HepG2 (cell line): Measurements from ENCODE around the gene ZC3H7B. TPM values are rescaled to one million over a fixed set of nuclear protein-coding genes. Genes with fewer than 3 reads are reported as not detected.

ENCODE experiments used
- ATAC-seq: fragments of 200-7000 bp; cut with Tn5 transposase; 3 replicates; pipeline ENCODE4 v1.9.1; 2020; ENCODE audit warnings: mild to moderate bottlenecking, moderate library complexity
- BruUV-seq: library from RNA; stranded (reverse); fragments of 400-500 nt; replicated peaks from 2 replicates; lab custom pipeline; 2021; lab: Mats Ljungman, UMichigan
- CTCF ChIA-PET: fragments of 300-600 bp; formaldehyde crosslinking; extraction: SDS; loops from one replicate; lab custom pipeline; 2021; ENCODE audit warnings: low total read pairs, inconsistent platforms, low intra/inter-chr PET ratio; lab: Yijun Ruan, JAX
- POLR2A ChIA-PET: fragments of 350-600 bp; sonication (Branson Sonifier 250); formaldehyde crosslinking; loops from one replicate; lab custom pipeline; 2020; ENCODE audit warnings: antibody characterized with exemption, inconsistent platforms; lab: Yijun Ruan, JAX
- DNase-seq: peaks from one replicate; pipeline ENCODE4 v3.0.0-alpha.2; 2015; ENCODE audit warnings: low spot score
- FAIRE-seq: peaks from 3 replicates; lab custom pipeline; 2011; peaks lifted over from hg19 to GRCh38; lab: Jason Lieb, UNC
- H2AFZ ChIP-seq: one replicate; pipeline ENCODE4 v1.6.1; 2011; ENCODE audit warnings: low read length, inconsistent platforms
- H3K27ac ChIP-seq: fragments of 300-600 bp; 3 replicates; pipeline ENCODE4 v1.8.0; 2011; ENCODE audit warnings: mixed run types, mild to moderate bottlenecking, mixed read lengths, low read length, inconsistent platforms; ENCODE audit not compliant: insufficient read depth; ENCODE audit errors: extremely low read length
- H3K27me3 ChIP-seq, 2 experiments: fragments of 200-600 bp in 1 of 2; 2 replicates in 1 of 2; 3 replicates in 1 of 2; pipeline versions ENCODE4 v1.6.0 to v1.8.0; 2011; ENCODE audit warnings: low read length in 2 of 2, mild to moderate bottlenecking in 2 of 2, moderate library complexity in 2 of 2, inconsistent platforms in 1 of 2; ENCODE audit not compliant: insufficient read depth in 2 of 2, control insufficient read depth in 1 of 2
- H3K36me3 ChIP-seq, 2 experiments: fragments of 200-600 bp in 1 of 2; replicated peaks in 1 of 2; 2 replicates in 1 of 2; 3 replicates in 1 of 2; pipeline versions ENCODE4 v1.5.1 to v1.8.0; 2011; ENCODE audit warnings: low read length in 2 of 2, inconsistent platforms in 1 of 2; ENCODE audit not compliant: insufficient read depth in 2 of 2, control insufficient read depth in 1 of 2
- H3K4me1 ChIP-seq: 2 replicates; pipeline ENCODE4 v1.5.1; 2012; ENCODE audit warnings: low read length, inconsistent platforms; ENCODE audit not compliant: insufficient read depth
- H3K4me2 ChIP-seq: 2 replicates; pipeline ENCODE4 v1.6.0; 2011; ENCODE audit warnings: low read depth, low read length, inconsistent platforms
- H3K4me3 ChIP-seq, 3 experiments: fragments of 200-600 bp in 1 of 3; sonication (generic), shearing (Covaris generic) in 1 of 3; replicated peaks in 1 of 3; 2 replicates each; pipeline ENCODE4 v1.5.1; 2011 to 2016; ENCODE audit warnings: low read length in 3 of 3, inconsistent platforms in 2 of 3, low read depth in 2 of 3, mild to moderate bottlenecking in 2 of 3, control low read depth in 1 of 3, mixed read lengths in 1 of 3; ENCODE audit not compliant: insufficient read depth in 1 of 3
- H3K79me2 ChIP-seq: one replicate; pipeline ENCODE4 v1.6.1; 2011; ENCODE audit warnings: low read length, inconsistent platforms; ENCODE audit not compliant: insufficient read depth
- H3K9ac ChIP-seq: 2 replicates; pipeline ENCODE4 v1.6.0; 2011; ENCODE audit warnings: mild to moderate bottlenecking, low read depth, low read length, inconsistent platforms; ENCODE audit not compliant: insufficient read depth
- H3K9me3 ChIP-seq: 2 replicates; pipeline ENCODE4 v1.5.1; 2012; ENCODE audit warnings: mild to moderate bottlenecking, low read length
- H4K20me1 ChIP-seq: 2 replicates; pipeline ENCODE4 v1.6.0; 2011; ENCODE audit warnings: inconsistent platforms, mild to moderate bottlenecking, low read length, moderate library complexity; ENCODE audit not compliant: insufficient read depth
- AGO1 ChIP-seq: fragments of 200-400 bp; formaldehyde crosslinking; IDR thresholded peaks from 2 replicates; pipeline ENCODE4 v1.6.1; 2017; ENCODE audit warnings: mild to moderate bottlenecking, low read depth, low read length, moderate library complexity; ENCODE audit not compliant: poor library complexity, severe bottlenecking
- CHD2 ChIP-seq: IDR thresholded peaks from 2 replicates; pipeline ENCODE4 v1.6.1; 2011; ENCODE audit warnings: low read depth, low read length, improper control_type of control experiment
- CREB3 ChIP-seq: sonication (generic); formaldehyde crosslinking; IDR thresholded peaks from 2 replicates; pipeline ENCODE4 v1.5.0; 2020; ENCODE audit warnings: missing genetic modification reagents
- FOXP1 ChIP-seq, 2 experiments: fragments of 450-650 bp in 1 of 2; IDR thresholded peaks; 2 replicates each; pipeline ENCODE4 v1.6.1; 2017 to 2018; ENCODE audit warnings: antibody characterized with exemption in 1 of 2
- GZF1 ChIP-seq: sonication (generic); formaldehyde crosslinking; IDR thresholded peaks from 2 replicates; pipeline ENCODE4 v1.5.1; 2020; ENCODE audit warnings: mild to moderate bottlenecking, missing genetic modification reagents
- NFAT5 ChIP-seq: sonication (generic); formaldehyde crosslinking; IDR thresholded peaks from 2 replicates; pipeline ENCODE4 v1.4.0; 2020; ENCODE audit warnings: missing genetic modification reagents
- NFE2 ChIP-seq: sonication (generic); formaldehyde crosslinking; IDR thresholded peaks from 2 replicates; pipeline ENCODE4 v1.4.0; 2020; ENCODE audit warnings: missing genetic modification reagents
- SAFB2 ChIP-seq: sonication (generic); formaldehyde crosslinking; IDR thresholded peaks from 2 replicates; pipeline ENCODE4 v1.5.1; 2020; ENCODE audit warnings: missing genetic modification reagents, low read depth, mild to moderate bottlenecking, borderline replicate concordance
- ZNF205 ChIP-seq: IDR thresholded peaks from 2 replicates; pipeline ENCODE4 v1.6.1; 2018; ENCODE audit warnings: missing biosample characterization, missing genetic modification reagents
- ZNF468 ChIP-seq: sonication (generic); formaldehyde crosslinking; IDR thresholded peaks from 2 replicates; pipeline ENCODE4 v1.8.0; 2022; ENCODE audit warnings: mild to moderate bottlenecking, moderate library complexity, missing genetic modification reagents
- ZNF879 ChIP-seq: sonication (generic); formaldehyde crosslinking; IDR thresholded peaks from 2 replicates; pipeline ENCODE4 v1.8.1; 2023; ENCODE audit warnings: missing genetic modification reagents
- WGBS: methylation state at CpG from one replicate; pipeline ENCODE4 v1.1.6; 2017; ENCODE audit warnings: low lambda C conversion rate; 5-methylcytosine and 5-hydroxymethylcytosine counted together
- in situ Hi-C: cut with HindIII; loops from 2 replicates; pipeline ENCODE4 v1.10.0; 2017; ENCODE audit warnings: low pct_unique_long_range_greater_than_20kb; ENCODE audit not compliant: extremely low pct_ligation_motif_present
- intact Hi-C: fragments of 100-400 bp; cut with micrococcal nuclease; formaldehyde crosslinking; loops from one replicate; pipeline ENCODE4 v1.10.0; 2022; ENCODE audit not compliant: unreplicated experiment
- polyA plus RNA-seq, 8 experiments: library from polyadenylated mRNA; depleted of rRNA in 3 of 8; stranded (reverse) in 7 of 8; unstranded in 1 of 8; fragments of >200 nt; fragmentation: Illumina TruSeq in 4 of 8; extraction: Trizol in 4 of 8; gene quantifications; 2 replicates each; pipeline versions ENCODE4 v1.2.1 to v1.2.3, GENCODE V29; 2011 to 2016; ENCODE audit warnings: low read depth in 4 of 8, missing spikeins in 1 of 8, mixed read lengths in 1 of 8; ENCODE audit not compliant: insufficient read depth in 1 of 8
- total RNA-seq, 5 experiments: library from RNA; depleted of rRNA; stranded (reverse); fragments of >200 nt; fragmentation: Illumina TruSeq; extraction: Trizol; gene quantifications; 2 replicates each; pipeline ENCODE4 v1.2.3, GENCODE V29; 2016; ENCODE audit warnings: low read depth in 1 of 5
- TF ChIP-seq, protein P1 (sequence below): sonication (generic); formaldehyde crosslinking; IDR thresholded peaks from 2 replicates; pipeline ENCODE4 v1.4.0; 2020; ENCODE audit warnings: missing genetic modification reagents, borderline replicate concordance

Gene ZC3H7B
- total and polyA plus RNA-seq, 2 of the 13 experiments (the other 11 are each of a cell fraction or from before 2014, with no cell fraction given) = 26.4 to 37.2 TPM

GRCh38 chr22:41264408-41264941 is 36.9 kb upstream of the ZC3H7B start:
- BruUV-seq = no TSS peak
- H3K4me1 ChIP-seq = no peaks in the 10 kb centered on the region
- no peak overlapping the region for H3K27ac ChIP-seq
- DNase-seq = no peak
- no peaks in the 10 kb centered on the region for H3K9me3 ChIP-seq
- H3K27me3 ChIP-seq = no peaks in the 10 kb centered on the region
- 100% methylated on average over 8 of the region's 15 CpGs for WGBS
- ATAC-seq = no peak
- ChIA-PET POLR2A (no interaction called here), CTCF (no interaction called here)
- H2AFZ ChIP-seq = no peak overlapping the region
- in situ Hi-C loops (no loop called here), intact Hi-C loops (no loop called here)
- peaks cover 49 to 86% of the 10 kb centered on the region in 2 experiments for H3K36me3 ChIP-seq
- H3K79me2 ChIP-seq = no peaks in the 10 kb centered on the region
- no peak overlapping the region for H3K4me2 ChIP-seq
- no peak overlapping the region for H3K9ac ChIP-seq
- H4K20me1 ChIP-seq = no peaks in the 10 kb centered on the region
- H3K4me3 ChIP-seq = no peak overlapping the region
- no peak for FAIRE-seq
- TF ChIP-seq NFAT5 (no peak), CREB3 (CRISPR knock-in tag) (no peak), ZNF879 (CRISPR knock-in tag) (no peak), NFE2 (CRISPR knock-in tag) (no peak), ZNF205 (CRISPR knock-in tag) (no peak), FOXP1 (IDR thresholded peaks at IDR 0.05) (no peak), FOXP1 (CRISPR knock-in tag; IDR thresholded peaks at IDR 0.05) (no peak), AGO1 (no peak), ZNF468 (no peak), GZF1 (CRISPR knock-in tag) (no peak), SAFB2 (CRISPR knock-in tag) (no peak), CHD2 (no peak)
- TF ChIP-seq, protein P1, sequence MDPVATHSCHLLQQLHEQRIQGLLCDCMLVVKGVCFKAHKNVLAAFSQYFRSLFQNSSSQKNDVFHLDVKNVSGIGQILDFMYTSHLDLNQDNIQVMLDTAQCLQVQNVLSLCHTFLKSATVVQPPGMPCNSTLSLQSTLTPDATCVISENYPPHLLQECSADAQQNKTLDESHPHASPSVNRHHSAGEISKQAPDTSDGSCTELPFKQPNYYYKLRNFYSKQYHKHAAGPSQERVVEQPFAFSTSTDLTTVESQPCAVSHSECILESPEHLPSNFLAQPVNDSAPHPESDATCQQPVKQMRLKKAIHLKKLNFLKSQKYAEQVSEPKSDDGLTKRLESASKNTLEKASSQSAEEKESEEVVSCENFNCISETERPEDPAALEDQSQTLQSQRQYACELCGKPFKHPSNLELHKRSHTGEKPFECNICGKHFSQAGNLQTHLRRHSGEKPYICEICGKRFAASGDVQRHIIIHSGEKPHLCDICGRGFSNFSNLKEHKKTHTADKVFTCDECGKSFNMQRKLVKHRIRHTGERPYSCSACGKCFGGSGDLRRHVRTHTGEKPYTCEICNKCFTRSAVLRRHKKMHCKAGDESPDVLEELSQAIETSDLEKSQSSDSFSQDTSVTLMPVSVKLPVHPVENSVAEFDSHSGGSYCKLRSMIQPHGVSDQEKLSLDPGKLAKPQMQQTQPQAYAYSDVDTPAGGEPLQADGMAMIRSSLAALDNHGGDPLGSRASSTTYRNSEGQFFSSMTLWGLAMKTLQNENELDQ (CRISPR knock-in tag) = no peak
